Measurements from ENCODE around the gene EFCC1.

EFCC1 gene, protein sequence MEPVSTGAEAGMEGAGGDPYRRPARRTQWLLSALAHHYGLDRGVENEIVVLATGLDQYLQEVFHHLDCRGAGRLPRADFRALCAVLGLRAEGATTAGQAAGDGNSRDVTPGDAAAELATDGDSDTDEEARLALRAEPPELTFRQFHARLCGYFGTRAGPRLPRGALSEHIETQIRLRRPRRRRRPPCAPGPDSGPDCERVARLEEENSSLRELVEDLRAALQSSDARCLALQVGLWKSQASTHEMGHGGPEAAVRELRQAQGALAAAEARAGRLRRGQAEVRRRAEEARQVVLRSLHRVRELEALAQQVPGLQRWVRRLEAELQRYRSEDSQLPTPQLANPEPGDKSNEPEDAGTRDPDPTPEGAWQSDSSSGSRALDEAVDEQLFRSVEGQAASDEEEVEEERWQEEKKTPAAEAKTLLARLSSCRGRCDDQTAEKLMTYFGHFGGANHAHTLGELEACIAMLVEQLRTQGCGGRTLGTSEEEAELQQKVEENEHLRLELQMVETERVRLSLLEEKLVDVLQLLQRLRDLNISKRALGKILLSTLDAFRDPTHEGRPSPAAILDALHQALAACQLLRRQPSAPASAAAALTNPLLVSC

DNA sequence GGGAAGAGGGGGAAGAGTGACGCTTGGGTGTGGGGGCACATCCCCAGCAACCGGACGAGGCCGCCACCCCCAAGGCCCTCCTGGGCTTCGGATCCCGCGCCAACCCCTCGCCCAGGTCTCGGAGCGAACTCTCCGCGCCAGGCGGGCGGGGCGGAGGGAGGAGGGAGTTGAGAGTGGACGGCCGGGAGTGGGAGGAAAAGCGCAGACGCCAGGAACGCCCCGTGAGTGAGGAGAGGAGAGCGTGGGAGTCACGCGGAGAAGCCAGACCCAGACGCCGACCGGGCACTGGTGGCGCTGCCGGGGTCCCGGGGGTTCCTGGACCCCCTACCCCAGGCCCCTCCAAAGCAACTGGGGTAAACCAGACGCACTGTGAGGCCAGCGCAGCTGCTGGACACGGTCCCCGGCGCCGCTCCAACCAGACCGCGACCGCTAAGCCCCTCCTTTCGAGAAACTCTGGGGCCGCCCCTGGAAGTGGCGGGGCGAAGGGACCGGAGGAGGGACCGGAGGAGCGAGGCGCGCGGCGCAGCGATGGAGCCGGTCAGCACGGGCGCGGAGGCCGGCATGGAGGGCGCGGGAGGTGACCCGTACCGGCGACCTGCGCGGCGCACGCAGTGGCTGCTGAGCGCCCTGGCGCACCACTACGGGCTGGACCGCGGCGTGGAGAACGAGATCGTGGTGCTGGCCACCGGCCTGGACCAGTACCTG is at the start of gene EFCC1:
TSS of gene EFCC1 (plus strand) at position 204 of the 705 bp plus-strand sequence. CDS start at position 529, 325 bp downstream.
- no peak for DNase-seq

- DNase-seq = no peak
Measured at GRCh38 chr3:128956440-128956839, 44.7 kb upstream of the EFCC1 start.

- no peak for DNase-seq
Measured at GRCh38 chr3:128965280-128965679, 35.8 kb upstream of the EFCC1 start.

DNA sequence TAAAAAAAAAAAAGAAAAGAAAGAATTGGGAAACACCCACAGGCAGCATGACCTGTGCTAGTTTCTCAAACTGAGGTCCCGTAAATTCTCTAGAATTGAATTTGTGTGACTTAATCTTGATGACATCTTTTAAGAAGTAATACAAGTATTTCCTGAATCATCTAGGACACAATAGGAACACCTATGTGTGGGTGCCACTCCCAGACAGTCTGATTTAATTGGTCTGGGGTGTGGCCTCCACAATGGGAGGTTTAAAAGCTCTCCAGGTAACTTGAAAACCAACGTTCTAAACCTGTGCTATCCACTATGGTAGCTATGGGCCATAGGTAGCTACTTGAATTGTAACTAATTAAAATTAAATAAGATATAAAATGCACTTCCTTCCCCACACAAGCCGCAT is 35.3 kb upstream of the EFCC1 start:
- no peak for DNase-seq

DNA sequence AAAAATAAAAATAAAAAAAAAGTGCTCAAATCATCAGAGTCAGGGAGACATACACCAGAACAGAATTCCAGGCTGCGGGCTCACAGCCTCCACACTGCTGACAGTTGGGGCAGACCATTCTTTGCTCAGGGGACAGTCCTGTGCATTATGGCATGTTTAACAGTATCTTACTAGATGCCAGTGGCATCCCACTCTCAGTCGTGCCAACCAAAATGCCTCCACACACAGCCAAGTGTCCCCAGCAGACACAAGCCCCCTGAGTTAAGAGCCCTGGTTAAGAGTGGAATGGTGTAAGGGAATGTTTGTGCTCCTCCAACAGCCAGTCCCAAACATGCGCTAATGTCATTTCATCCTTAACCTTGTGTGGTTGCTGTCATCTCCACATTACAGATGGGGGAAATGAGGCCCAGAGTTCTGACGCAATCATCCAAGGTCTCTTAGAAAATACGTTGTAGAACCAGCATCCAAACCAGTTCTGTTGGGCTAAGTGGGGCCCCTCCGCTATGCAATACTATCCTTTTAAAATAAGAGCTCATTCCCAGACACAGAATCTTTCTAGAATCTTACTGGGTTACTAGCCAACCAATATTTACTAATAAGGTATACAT is 33.3 kb upstream of the EFCC1 start:
- no peak for DNase-seq

DNA sequence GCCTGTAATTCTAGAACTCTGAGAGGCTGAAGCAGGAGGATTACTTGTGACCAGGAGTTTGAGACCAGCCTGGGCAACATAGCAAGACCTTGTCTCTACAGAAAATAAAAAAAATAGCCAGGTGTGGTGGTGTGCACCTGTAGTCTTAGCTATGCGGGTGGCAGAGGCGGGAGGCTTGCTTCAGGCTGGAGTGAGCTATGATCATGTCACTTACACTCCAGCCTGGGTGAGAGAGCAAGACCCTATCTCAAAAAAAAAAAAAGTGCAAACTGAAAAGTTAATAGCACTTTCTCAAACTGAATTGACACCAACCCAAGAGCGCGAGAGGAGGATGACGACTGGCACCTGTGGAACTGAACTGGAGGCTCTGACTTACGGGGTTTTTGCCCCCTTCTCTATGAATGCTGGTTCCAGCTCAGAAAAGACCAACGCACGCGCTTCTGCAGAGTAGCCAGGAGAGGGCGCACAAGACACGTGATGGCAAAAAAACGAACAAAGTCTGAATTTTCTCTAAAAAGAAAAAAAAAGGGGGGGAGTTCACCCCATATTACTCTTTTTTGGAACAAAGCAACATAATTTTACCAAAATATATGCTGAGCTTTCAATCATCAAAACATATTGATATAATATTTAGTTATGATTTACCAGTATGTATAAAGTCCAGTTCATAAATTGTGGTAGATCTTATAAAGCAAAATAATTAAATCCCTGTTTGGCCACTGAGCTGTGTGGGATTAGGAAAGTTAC is 30.9 kb upstream of the EFCC1 start:
- DNase-seq = peak; percentile 67 to 76

GRCh38 chr3:128970740-128971047 is 30.4 kb upstream of the EFCC1 start:
- no peak for DNase-seq

DNA sequence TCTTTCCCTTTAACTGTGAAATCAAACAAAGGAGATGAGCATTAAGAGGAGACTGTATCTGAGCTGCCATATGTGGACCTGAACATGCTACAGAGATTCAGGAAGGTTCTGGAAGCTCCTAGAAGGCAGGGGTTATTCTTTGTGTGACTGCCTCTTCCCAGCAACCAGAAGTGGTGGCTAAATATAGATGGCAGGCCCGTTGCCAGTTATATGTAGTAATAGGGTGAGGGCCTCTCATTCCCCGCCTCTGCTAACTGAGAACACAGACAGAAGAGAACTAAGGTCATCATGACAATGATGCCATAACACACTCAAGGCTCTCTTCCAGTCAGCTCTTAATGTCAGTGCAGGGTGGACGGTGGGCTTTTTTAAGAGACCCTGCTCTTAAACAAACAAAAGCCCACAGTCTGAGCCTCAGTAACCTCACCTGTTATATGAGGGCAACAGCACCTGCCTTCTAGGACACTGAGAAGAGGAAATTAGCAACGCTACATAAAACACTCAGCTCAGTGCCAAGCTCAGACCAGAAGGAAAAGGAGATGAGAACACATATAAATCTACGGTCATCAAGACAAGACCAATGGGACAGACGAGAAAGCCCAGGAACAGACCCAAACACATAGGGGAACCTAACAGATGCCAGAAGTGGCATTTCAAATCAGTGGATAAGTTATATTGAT is 29.5 kb upstream of the EFCC1 start:
- peak; percentile 19 to 67 for DNase-seq

DNA sequence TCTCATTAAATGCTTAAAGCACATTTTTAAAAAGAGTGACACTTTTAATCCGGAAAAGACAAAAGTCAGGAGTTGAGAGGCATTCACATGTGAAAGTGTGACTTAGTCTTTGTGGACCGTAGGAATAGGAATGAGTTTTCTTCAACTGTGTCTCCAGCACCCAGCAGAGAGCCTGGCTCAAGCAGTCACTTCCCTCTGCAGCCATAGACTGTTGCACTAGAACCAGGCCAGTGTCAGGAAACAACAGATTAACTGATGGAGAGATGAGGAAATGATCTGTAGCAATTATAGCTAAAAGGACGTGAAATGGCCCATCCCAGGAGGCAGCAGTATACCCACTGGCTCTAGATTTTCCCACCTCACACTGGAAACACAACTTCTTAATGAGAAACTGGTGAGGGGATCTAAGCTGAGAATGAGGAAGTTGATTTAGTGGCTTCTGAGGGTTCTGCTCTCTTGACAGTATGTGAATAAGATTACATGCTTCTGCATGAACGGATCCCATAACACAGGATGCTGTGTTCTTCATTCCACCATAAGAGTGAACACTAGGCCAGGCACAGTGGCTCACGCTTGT is 27.0 kb upstream of the EFCC1 start:
- DNase-seq = no peak

DNA sequence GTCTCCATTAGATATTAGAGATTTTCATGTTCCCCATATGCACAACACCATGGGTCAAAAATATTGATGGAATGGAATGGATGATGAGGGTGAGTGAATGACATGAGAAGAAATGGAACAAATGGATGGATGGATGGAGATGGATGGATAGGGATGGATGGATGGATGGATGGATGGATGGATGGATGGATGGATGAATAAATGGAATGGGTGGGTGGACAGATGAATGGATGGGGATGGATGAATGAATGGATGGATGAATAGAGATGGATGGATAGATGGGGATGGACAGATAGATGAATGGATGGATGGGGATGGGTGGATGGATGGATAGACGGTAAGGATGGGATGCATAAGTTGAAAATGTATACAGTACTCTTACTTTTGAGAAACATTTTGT is 25.8 kb upstream of the EFCC1 start:
- DNase-seq = no peak

DNA sequence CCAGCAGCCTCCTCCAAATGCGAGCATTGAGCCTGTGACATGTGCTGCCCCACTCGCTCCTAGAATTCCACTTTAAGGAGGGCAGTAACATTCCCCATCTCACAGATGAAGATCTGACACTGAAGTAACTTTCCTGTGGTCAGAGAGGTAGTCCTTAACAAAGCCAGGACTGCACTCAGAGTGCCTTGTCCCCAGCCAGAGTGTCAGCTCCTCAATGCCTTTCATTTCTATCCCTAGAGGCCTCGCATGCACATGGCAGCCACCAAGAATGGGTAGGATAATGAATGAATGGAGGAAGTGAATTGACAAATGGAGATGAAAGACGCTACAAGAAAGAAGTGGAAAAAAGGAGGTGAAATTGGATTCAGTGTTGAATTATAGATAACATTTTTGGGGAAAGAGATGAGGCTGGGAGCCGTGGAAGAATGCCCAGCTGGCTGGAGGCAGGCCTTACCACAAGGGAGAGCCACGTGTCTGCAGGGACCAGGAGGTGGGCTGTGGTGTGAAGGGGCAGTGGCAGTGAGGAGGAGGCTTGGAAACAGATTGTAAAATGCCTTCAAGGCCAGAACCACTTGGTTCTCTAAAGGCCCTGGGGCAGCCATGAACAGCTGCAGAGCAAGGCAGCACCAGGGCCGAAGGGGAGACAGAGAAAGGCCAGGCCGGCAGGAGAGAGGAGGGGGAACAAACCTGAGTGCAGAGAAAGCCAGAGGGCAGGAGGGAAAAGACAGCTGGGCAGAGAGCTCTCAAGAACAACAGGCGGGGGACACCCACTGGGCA is 17.6 kb upstream of the EFCC1 start:
- no peak for DNase-seq

- no peak for DNase-seq
Measured at GRCh38 chr3:128984596-128984995, 16.5 kb upstream of the EFCC1 start.

DNA sequence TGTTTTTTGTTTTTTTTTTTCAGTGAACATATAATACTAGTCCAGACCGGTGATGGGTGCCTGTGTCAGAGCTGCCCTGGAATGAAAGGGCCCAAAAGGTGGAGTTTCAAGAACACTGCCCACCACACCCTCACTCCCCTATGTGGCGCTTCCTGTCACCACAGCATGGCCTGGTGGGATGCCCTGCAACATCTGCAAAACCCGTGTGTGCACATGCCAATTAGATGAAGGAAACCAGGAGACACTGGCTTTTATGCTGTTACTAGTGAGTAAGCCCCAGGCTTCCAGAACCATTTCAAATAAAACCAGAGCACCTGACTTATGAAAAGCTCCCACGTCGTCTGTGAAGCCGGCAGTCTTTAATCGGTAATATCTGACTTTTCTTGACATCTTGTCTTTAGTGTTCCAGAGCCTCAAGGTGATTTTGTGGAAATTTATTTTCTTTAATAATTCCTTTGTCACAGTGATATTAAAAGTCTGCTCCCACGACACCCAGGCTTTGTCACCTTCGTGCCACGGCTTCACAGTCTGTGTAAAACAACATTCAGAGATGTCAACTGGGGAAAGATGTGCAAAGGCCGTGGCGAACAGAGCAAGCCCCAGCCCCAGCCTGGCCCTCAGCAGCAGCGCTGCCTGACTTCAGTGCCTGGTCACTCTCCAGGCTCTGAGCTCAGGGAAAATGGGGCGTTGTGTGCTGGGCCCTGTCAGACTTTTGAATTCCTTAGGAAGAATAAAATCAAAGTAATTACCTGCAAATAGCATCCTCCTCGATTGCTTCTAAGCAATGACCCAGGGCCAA is 13.6 kb upstream of the EFCC1 start:
- DNase-seq = no peak

DNA sequence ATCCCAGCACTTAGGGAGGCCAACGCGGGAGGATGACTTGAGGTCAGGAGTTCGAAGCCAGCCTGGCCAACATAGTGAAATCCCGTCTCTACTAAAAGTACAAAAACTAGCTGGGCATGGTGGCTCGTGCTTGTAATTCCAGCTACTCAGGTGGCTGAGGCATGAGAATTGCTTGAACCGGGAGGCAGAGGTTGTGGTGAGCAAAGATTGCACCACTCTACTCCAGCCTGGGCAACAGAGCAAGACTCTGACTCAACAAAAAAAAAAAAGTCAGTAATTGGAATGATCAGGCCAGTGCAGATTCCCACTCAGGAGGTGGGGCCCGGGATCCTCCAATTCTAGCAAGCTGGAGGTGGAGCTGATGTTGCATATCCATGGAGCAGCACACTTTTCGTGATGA is 12.8 kb upstream of the EFCC1 start:
- DNase-seq = no peak

GRCh38 chr3:128991355-128991895 is 9.7 kb upstream of the EFCC1 start:
- no peak for DNase-seq

GRCh38 chr3:128992926-128993460 is 8.1 kb upstream of the EFCC1 start:
- no peak for DNase-seq

DNA sequence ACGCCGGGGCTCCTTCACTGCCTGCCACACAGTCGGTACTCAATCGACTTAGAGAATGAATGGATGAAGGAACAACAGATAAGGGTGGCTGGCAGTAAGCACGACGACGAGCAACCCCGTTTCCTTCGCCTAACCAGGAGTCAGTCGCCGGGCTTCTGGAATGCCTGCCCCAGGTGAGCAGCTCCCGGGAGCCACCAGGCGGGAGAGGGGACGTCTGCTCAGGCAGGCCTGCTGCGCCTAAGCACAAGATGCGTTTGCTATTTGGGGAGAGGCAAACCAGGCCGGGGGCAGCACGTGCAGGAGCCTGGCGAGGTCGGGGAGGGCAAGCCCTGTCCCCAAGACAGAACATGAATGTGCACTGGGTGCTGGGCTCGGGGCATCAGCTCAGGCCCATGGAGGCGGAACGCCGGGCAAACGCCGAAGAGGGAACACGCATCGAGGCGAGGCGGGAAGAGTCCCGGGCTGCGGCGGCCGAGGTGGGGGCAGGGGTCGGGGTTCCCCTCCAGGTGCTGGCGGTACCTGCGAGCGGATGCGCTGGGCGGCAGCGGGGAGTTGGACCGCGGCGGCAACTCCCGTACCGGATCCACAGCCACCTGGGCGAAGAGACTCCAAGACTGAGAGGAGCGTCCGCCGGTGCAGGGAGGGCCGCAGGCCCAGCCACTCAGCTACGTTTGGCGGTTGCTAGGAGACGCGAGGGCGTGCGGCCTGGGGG is 7.5 kb upstream of the EFCC1 start, which contains the start of gene CFAP92:
TSS of gene CFAP92 (minus strand) at position 616 of the 712 bp plus-strand sequence. CDS start 772 bp downstream, outside the sequence.
- peak; percentile 89 to 93 for DNase-seq

DNA sequence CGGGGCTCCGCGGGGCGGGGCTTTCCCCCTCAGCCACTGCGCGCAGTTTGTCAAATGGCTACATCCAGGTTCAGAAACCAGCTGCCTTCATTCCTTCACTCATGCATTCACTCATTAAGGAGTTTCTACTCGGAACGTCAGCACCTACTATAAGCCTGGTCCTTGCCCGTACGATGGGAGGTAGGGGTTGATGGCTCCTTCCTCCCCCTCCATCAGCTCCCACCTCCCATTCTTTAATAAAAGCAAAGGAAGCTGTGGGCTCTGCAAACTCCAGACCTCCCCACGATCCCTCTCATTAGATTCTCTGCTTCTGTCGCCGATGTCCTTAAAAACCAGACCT is 7.0 kb upstream of the EFCC1 start:
- DNase-seq = no peak
